K562 (cell line): Measurements from ENCODE around the gene FSTL1. TPM values are rescaled to one million over a fixed set of nuclear protein-coding genes. Genes with fewer than 3 reads are reported as not detected.

ENCODE experiments used
- BRD9 ChIP-seq: fragments of 450-650 bp; IDR thresholded peaks from 2 replicates; pipeline ENCODE4 v1.6.1; 2018; ENCODE audit warnings: low read depth; ENCODE audit not compliant: partially characterized antibody
- BRF1 ChIP-seq: IDR thresholded peaks from 3 replicates; pipeline ENCODE4 v1.6.1; 2011; ENCODE audit warnings: borderline replicate concordance, mild to moderate bottlenecking; ENCODE audit not compliant: insufficient read length; ENCODE audit errors: extremely low read depth
- COPS2 ChIP-seq: fragments of 450-650 bp; conservative IDR thresholded peaks from 2 replicates; pipeline ENCODE4 v1.6.1; 2016; ENCODE audit warnings: mild to moderate bottlenecking, moderate library complexity
- EGR1 ChIP-seq: fragments of 450-650 bp; conservative IDR thresholded peaks from 2 replicates; pipeline ENCODE4 v1.6.1; 2017; ENCODE audit warnings: mild to moderate bottlenecking
- EP300 ChIP-seq: IDR thresholded peaks from 2 replicates; pipeline ENCODE4 v1.6.1; 2012; ENCODE audit warnings: low read length, improper control_type of control experiment
- EP400 ChIP-seq: fragments of 450-650 bp; IDR thresholded peaks from 2 replicates; pipeline ENCODE4 v1.6.1; 2017; ENCODE audit warnings: antibody characterized with exemption, mild to moderate bottlenecking, moderate library complexity
- FOXP1 ChIP-seq: sonication (generic); formaldehyde crosslinking; IDR thresholded peaks from 2 replicates; pipeline ENCODE4 v1.8.0; 2022; ENCODE audit warnings: mild to moderate bottlenecking, missing genetic modification reagents
- HNRNPUL1 ChIP-seq: fragments of 200-400 bp; formaldehyde crosslinking; IDR thresholded peaks from 2 replicates; pipeline ENCODE4 v1.6.1; 2017; ENCODE audit warnings: low read length
- IRF2 ChIP-seq: sonication (generic); formaldehyde crosslinking; IDR thresholded peaks from 2 replicates; pipeline ENCODE4 v1.8.1; 2022; ENCODE audit warnings: mild to moderate bottlenecking, missing genetic modification reagents
- MBD2 ChIP-seq: sonication (generic); IDR thresholded peaks from 2 replicates; pipeline ENCODE4 v1.6.1; 2016; ENCODE audit warnings: low read depth, borderline replicate concordance
- NBN ChIP-seq: fragments of 450-650 bp; IDR thresholded peaks from 2 replicates; pipeline ENCODE4 v1.6.1; 2016; ENCODE audit warnings: low read depth, mild to moderate bottlenecking
- NFIC ChIP-seq: fragments of 450-650 bp; IDR thresholded peaks from 2 replicates; pipeline ENCODE4 v1.6.1; 2017; ENCODE audit warnings: mild to moderate bottlenecking, inconsistent platforms
- NUFIP1 ChIP-seq: fragments of 450-650 bp; IDR thresholded peaks from 2 replicates; pipeline ENCODE4 v1.6.1; 2018; ENCODE audit not compliant: partially characterized antibody
- POU5F1 ChIP-seq: fragments of 150-350 bp; IDR thresholded peaks from 2 replicates; pipeline ENCODE4 v1.6.1; 2014; ENCODE audit warnings: borderline replicate concordance, low read length, low read depth, mild to moderate bottlenecking; ENCODE audit not compliant: partially characterized antibody
- RFX1 ChIP-seq: fragments of 450-650 bp; IDR thresholded peaks from 2 replicates; pipeline ENCODE4 v1.6.1; 2016; ENCODE audit warnings: mild to moderate bottlenecking, moderate library complexity
- SMARCA4 ChIP-seq: fragments of 450-650 bp; IDR thresholded peaks from 2 replicates; pipeline ENCODE4 v1.6.1; 2016
- THRA ChIP-seq: fragments of 450-650 bp; IDR thresholded peaks from 2 replicates; pipeline ENCODE4 v1.6.1; 2017; ENCODE audit warnings: mild to moderate bottlenecking, moderate library complexity
- TRIM28 ChIP-seq: fragments of 450-650 bp; IDR thresholded peaks from 2 replicates; pipeline ENCODE4 v1.6.1; 2017
- ZNF253 ChIP-seq: fragments of 250-450 bp; sonication (Bioruptor Pico); conservative IDR thresholded peaks from 2 replicates; pipeline ENCODE4 v1.6.1; 2021; ENCODE audit warnings: mild to moderate bottlenecking
- ZNF316 ChIP-seq: fragments of 450-650 bp; IDR thresholded peaks from 2 replicates; pipeline ENCODE4 v1.6.1; 2016
- ZNF444 ChIP-seq: fragments of 250-450 bp; sonication (Bioruptor Pico); IDR thresholded peaks from 2 replicates; pipeline ENCODE4 v1.4.0; 2020; ENCODE audit warnings: mild to moderate bottlenecking, moderate library complexity
- ZNF507 ChIP-seq: conservative IDR thresholded peaks from 2 replicates; pipeline ENCODE4 v1.6.1; 2017; ENCODE audit warnings: missing genetic modification characterization, missing compliant biosample characterization
- ZNF830 ChIP-seq: fragments of 250-450 bp; sonication (Bioruptor Pico); IDR thresholded peaks from 2 replicates; pipeline ENCODE4 v1.5.0; 2021; ENCODE audit warnings: mild to moderate bottlenecking
- polyA plus RNA-seq, 8 experiments: library from polyadenylated mRNA; depleted of rRNA in 4 of 8; stranded (reverse) in 5 of 8; unstranded in 3 of 8; fragments of >200 nt; fragmentation: Nextera tagmentation in 2 of 8; fragmentation: Illumina TruSeq in 1 of 8; extraction: Ambion mirVana in 2 of 8; extraction: Trizol in 1 of 8; gene quantifications; 2 replicates each; pipeline versions ENCODE4 v1.2.1 to v1.2.3, GENCODE V29; 2011 to 2014; ENCODE audit warnings: inconsistent platforms in 1 of 8, missing spikeins in 1 of 8
- total RNA-seq, 7 experiments: library from RNA; depleted of rRNA in 6 of 7; stranded (reverse); fragments of >200 nt in 6 of 7; fragmentation: Illumina TruSeq in 2 of 7; extraction: Trizol in 2 of 7; gene quantifications; 2 replicates each; pipeline versions ENCODE4 v1.2.1 to v1.2.3, GENCODE V29; 2011 to 2021; ENCODE audit warnings: low replicate concordance in 1 of 7
- TF ChIP-seq, protein P1 (sequence below): sonication (generic); formaldehyde crosslinking; IDR thresholded peaks from 2 replicates; pipeline ENCODE4 v1.8.1; 2023; ENCODE audit warnings: mild to moderate bottlenecking, missing genetic modification reagents
- TF ChIP-seq, protein P2 (sequence below): fragments of 150-350 bp; conservative IDR thresholded peaks from 2 replicates; pipeline ENCODE4 v1.6.1; 2014; ENCODE audit warnings: low read length

The FSTL1 gene
- total and polyA plus RNA-seq, 9 of the 15 experiments (the other 6 are each of a cell fraction or from before 2014, with no cell fraction given), result 0.01 to 0.58 (median 0.08) TPM; not detected in 2

DNA sequence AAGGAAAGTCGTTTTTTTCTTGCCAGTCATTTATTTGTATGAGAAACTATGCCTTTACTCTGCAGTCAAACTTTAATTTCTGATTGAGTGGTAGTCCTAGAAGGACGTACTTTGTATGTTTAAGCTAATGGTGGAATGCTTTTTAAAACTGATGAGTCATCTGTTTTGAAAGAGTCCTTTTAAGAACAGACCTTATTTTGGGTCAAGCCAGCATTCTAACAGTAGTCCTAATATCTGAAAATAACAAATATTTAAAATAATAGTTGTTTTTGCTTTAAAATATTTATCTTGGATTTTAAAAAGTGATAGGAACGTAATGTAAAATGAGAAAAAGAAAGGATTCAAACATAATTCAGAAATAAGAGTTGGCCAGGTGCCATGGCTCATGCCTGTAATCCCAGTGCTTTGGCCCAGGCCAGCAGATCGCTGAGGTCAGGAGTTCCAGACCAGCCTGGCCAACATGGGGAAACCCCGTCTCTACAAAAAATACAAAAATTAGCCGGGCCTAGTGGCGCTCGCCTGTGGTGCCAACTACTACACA is 100.3 kb downstream of the FSTL1 start (continued):
- TF ChIP-seq, protein P1, sequence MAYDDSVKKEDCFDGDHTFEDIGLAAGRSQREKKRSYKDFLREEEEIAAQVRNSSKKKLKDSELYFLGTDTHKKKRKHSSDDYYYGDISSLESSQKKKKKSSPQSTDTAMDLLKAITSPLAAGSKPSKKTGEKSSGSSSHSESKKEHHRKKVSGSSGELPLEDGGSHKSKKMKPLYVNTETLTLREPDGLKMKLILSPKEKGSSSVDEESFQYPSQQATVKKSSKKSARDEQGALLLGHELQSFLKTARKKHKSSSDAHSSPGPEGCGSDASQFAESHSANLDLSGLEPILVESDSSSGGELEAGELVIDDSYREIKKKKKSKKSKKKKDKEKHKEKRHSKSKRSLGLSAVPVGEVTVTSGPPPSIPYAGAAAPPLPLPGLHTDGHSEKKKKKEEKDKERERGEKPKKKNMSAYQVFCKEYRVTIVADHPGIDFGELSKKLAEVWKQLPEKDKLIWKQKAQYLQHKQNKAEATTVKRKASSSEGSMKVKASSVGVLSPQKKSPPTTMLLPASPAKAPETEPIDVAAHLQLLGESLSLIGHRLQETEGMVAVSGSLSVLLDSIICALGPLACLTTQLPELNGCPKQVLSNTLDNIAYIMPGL, result no peak
- no peak for TF ChIP-seq MBD2
- TF ChIP-seq ZNF253, result no peak
- TF ChIP-seq THRA, result no peak
- TF ChIP-seq NFIC, result peak; percentile 97
- no peak for TF ChIP-seq EGR1
- peak; percentile 100 for TF ChIP-seq ZNF316
- TF ChIP-seq COPS2, result no peak
- TF ChIP-seq BRD9, result no peak
- no peak for TF ChIP-seq POU5F1
- no peak for TF ChIP-seq BRF1
- TF ChIP-seq NUFIP1, result no peak
- no peak for TF ChIP-seq ZNF830
- peak; percentile 30; the same call in 1 of the 2 replicates for TF ChIP-seq EP400
- no peak for TF ChIP-seq FOXP1
- TF ChIP-seq HNRNPUL1, result no peak
- TF ChIP-seq ZNF444 (CRISPR knock-in tag), result no peak
- peak; percentile 10; the same call in 1 of the 2 replicates for TF ChIP-seq EP300
- TF ChIP-seq RFX1, result no peak
- no peak for TF ChIP-seq ZNF507 (tag)
- no peak for TF ChIP-seq IRF2 (CRISPR knock-in tag)
- TF ChIP-seq, protein P2, sequence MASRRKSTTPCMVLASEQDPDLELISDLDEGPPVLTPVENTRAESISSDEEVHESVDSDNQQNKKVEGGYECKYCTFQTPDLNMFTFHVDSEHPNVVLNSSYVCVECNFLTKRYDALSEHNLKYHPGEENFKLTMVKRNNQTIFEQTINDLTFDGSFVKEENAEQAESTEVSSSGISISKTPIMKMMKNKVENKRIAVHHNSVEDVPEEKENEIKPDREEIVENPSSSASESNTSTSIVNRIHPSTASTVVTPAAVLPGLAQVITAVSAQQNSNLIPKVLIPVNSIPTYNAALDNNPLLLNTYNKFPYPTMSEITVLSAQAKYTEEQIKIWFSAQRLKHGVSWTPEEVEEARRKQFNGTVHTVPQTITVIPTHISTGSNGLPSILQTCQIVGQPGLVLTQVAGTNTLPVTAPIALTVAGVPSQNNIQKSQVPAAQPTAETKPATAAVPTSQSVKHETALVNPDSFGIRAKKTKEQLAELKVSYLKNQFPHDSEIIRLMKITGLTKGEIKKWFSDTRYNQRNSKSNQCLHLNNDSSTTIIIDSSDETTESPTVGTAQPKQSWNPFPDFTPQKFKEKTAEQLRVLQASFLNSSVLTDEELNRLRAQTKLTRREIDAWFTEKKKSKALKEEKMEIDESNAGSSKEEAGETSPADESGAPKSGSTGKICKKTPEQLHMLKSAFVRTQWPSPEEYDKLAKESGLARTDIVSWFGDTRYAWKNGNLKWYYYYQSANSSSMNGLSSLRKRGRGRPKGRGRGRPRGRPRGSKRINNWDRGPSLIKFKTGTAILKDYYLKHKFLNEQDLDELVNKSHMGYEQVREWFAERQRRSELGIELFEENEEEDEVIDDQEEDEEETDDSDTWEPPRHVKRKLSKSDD, result no peak
- TF ChIP-seq NBN, result no peak
- peak; percentile 59 for TF ChIP-seq SMARCA4
- TF ChIP-seq TRIM28, result no peak
